Naive B cell (primary cell): ENCODE results near the gene KLRK1. TPM values are rescaled to one million over a fixed set of nuclear protein-coding genes. Genes with fewer than 3 reads are reported as not detected.
"Not testable (repeated sequence)": the region's sequence is repeated elsewhere in the genome, so short reads cannot be mapped to it uniquely, and the experiment has no call there.

Experiments used
- ATAC-seq, 2 donors: fragments of 150-1000 bp; cut with Tn5 transposase; 2 replicates each; pipeline ENCODE4 v1.10.0; 2021; ENCODE audit warnings: low read depth in 2 of 2, mild to moderate bottlenecking in 2 of 2, moderate library complexity in 2 of 2
- DNase-seq: peaks from one replicate; pipeline ENCODE4 v3.0.0; 2022
- H3K27ac Mint-ChIP-seq, 6 donors: one replicate each; pipeline ENCODE4 v1.8.0; 2020 to 2022; ENCODE audit warnings: mild to moderate bottlenecking in 6 of 6, mixed read lengths in 6 of 6, moderate library complexity in 5 of 6, inconsistent platforms in 2 of 6
- H3K27me3 Mint-ChIP-seq, 3 donors: one replicate each; pipeline ENCODE4 v1.8.0; 2021 to 2022; ENCODE audit warnings: mixed read lengths in 3 of 3, mild to moderate bottlenecking in 1 of 3
- H3K36me3 Mint-ChIP-seq, 2 donors: one replicate each; pipeline ENCODE4 v1.8.0; 2020 to 2022; ENCODE audit warnings: mixed read lengths in 2 of 2, inconsistent platforms in 1 of 2, mild to moderate bottlenecking in 1 of 2
- H3K4me1 Mint-ChIP-seq, 3 donors: one replicate each; pipeline ENCODE4 v1.8.0; 2020 to 2022; ENCODE audit warnings: mixed read lengths in 3 of 3, inconsistent platforms in 1 of 3, mild to moderate bottlenecking in 1 of 3, moderate library complexity in 1 of 3
- H3K4me3 Mint-ChIP-seq, 8 donors: one replicate each; pipeline ENCODE4 v1.8.0; 2020 to 2022; ENCODE audit warnings: mild to moderate bottlenecking in 8 of 8, mixed read lengths in 8 of 8, moderate library complexity in 8 of 8, inconsistent platforms in 2 of 8
- H3K9me3 Mint-ChIP-seq, 7 donors: one replicate each; pipeline ENCODE4 v1.8.0; 2020 to 2022; ENCODE audit warnings: mixed read lengths in 7 of 7, mild to moderate bottlenecking in 5 of 7, inconsistent platforms in 2 of 7, moderate library complexity in 1 of 7
- polyA plus RNA-seq, 6 donors: library from polyadenylated mRNA; unstranded; fragments of 300-500 nt; fragmentation: Illumina TruSeq; gene quantifications; one replicate each; pipeline ENCODE4 v1.2.3, GENCODE V29; 2021; ENCODE audit warnings: low read depth in 6 of 6

The KLRK1 gene
- polyA plus RNA-seq, 6 donors from 2014 or later, result 3.3 to 56.7 (median 35.3) TPM

DNA sequence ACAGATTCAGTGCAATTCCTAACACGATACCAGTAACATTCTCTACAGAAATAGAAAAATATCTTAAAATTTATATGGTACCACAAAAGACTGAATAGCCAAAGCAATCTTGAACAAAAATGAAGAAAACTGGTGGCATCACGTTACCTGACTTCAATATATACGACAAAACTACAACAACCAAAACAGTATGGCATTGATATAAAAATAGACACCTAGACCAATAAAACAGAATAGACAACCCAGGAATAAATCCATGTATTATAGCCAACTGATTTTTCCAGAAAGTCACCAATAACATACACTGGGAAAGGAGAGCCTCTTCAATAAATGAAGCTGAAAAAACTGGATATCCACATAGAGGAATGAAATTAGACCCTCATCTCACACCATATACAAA lies 5.7 kb downstream of the KLRK1 start:
- peaks cover 3 to 20% (median 6%) of the 10 kb centered on the region in 3 donors for H3K27me3 Mint-ChIP-seq
- H3K27ac Mint-ChIP-seq, result no peak overlapping the region
- DNase-seq, result no peak
- H3K9me3 Mint-ChIP-seq, result peaks cover 0 to 4% (median 0%) of the 10 kb centered on the region in 7 donors
- ATAC-seq, result no peak
- H3K4me3 Mint-ChIP-seq, result peak overlapping the region in 1 of 8 donors; percentile 33
- peaks cover 0 to 6% of the 10 kb centered on the region in 2 donors for H3K36me3 Mint-ChIP-seq
- H3K4me1 Mint-ChIP-seq, result peaks cover 0 to 36% (median 9%) of the 10 kb centered on the region in 3 donors

DNA sequence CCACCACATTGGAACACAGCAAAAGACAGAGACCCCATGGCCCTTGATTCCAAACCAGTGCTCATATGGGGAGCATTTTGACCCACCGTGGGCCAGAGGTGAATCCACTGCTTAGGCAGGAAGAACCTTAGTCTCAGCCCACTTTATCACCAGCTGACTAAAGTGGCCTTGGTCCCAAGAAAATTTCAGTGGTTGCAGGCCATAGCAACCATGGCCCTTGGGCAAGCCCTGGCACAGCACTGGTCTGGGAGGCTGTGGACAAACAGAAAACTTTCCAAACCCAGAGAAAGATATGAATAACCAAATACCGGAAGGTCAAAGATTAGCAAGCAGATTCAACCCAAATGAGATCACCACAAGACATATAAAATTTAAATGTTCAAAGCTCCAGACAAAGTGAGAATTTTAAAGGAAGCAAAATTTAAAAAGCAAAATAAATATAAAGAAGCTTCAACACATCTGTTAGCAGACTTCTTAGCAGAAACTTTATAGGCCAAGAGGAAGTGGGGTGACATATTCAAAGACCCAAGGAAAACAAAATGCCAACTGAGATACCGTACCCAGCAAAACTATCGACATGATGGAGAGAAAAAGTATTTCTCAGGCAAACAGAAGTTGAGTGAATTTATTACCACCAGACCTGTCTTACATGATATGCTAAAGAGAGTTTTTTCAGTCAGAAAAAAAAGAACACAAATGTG lies 7.8 kb downstream of the KLRK1 start:
- Mint-ChIP-seq H3K27ac (peak overlapping the region in 2 of 6 donors; percentile 26 to 80), H3K4me1 (peaks cover 0 to 36% (median 9%) of the 10 kb centered on the region in 3 donors), H3K9me3 (peaks cover 0 to 4% (median 0%) of the 10 kb centered on the region in 7 donors), H3K27me3 (peaks cover 3 to 20% (median 6%) of the 10 kb centered on the region in 3 donors), H3K36me3 (peaks cover 0 to 6% of the 10 kb centered on the region in 2 donors), H3K4me3 (peak overlapping the region in 3 of 8 donors; percentile 51 to 75 (median 64))
- ATAC-seq (no peak), DNase-seq (no peak)

DNA sequence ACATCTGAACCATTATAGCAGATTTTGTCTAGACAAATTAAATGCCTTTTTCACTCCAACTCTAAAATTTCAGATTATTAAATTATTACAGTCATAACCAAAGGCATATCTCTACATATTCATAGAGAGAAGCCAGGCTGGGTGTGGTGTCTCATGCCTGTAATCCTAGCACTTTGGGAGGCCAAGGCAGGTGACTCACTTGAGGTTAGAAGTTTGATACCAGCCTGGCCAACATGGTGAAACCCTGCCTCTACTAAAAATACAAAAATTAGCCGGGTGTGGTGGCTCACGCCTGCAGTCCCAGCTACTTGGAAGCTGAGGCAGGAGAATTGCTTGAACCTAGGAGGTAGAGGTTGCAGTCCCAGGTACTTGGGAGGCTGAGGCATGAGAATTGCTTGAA lies 11.1 kb downstream of the KLRK1 start:
- H3K27me3 Mint-ChIP-seq, result not testable (repeated sequence)
- peaks cover 0 to 24% (median 3%) of the 10 kb centered on the region in 3 donors for H3K4me1 Mint-ChIP-seq

DNA sequence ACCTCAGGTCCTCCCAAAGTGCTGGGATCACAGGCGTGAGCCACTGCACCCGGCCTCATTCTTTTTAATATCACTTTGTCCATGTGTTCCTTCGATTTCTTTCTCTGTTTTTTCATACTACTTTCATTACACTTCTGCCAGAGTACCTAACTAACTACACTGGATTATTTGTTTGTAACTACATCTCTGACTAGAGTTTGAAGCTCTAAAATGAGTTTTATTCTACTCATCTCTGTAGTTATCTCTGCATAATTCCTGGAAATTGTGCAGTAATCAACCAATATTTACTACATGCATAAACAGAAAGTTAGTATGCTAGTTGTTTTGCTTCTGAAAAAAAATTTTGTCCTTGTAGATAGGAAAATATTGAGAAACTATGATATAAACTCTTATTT lies 15.2 kb downstream of the KLRK1 start:
- H3K27me3 Mint-ChIP-seq, result peaks cover 0 to 7% (median 0%) of the 10 kb centered on the region in 3 donors
- H3K4me1 Mint-ChIP-seq, result peaks cover 9 to 23% (median 16%) of the 10 kb centered on the region in 3 donors
- H3K4me3 Mint-ChIP-seq, result no peak overlapping the region
- DNase-seq (no peak), ATAC-seq (no peak)
- H3K36me3 Mint-ChIP-seq, result peaks cover 0 to 7% of the 10 kb centered on the region in 2 donors
- H3K9me3 Mint-ChIP-seq, result no peaks in the 10 kb centered on the region
- H3K27ac Mint-ChIP-seq, result peak overlapping the region in 2 of 6 donors; percentile 8 to 66

More for the DNA sequence above, 11.1 kb downstream of the KLRK1 start:
- H3K27ac Mint-ChIP-seq, H3K36me3 Mint-ChIP-seq, ATAC-seq, H3K9me3 Mint-ChIP-seq, DNase-seq: not testable (repeated sequence)
- H3K4me3 Mint-ChIP-seq, result peak overlapping the region in 1 of 8 donors; percentile 10

DNA sequence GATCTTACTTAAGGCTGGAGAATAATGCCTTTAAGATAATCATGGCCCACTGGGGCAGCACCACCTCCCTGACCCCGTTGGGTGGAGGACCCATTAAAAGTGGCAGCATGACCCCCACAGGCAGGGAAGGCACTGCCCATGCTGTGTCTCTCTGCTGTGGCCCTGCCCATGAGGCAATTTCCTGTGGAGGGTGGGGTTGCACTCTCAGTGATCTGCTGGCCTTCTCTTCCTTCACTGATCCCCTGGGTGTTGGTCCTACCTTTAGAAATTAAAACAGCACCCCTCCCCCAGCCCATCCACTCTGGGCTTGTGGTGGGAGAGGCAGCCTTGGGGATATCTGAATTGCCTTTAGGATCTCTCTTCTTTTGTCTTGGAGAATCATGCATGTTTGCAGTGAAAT lies 17.3 kb downstream of the KLRK1 start:
- peaks cover 7 to 10% of the 10 kb centered on the region in 2 donors for H3K36me3 Mint-ChIP-seq
- DNase-seq (no peak), ATAC-seq (no peak)
- peak overlapping the region in 3 of 6 donors; percentile 53 to 68 (median 63) for H3K27ac Mint-ChIP-seq
- H3K4me3 Mint-ChIP-seq, result peak overlapping the region in 3 of 8 donors; percentile 4 to 59 (median 41)
- peaks cover 9 to 34% (median 16%) of the 10 kb centered on the region in 3 donors for H3K4me1 Mint-ChIP-seq
- H3K9me3 Mint-ChIP-seq, result peaks cover 0 to 2% (median 0%) of the 10 kb centered on the region in 7 donors
- peaks cover 0 to 7% (median 0%) of the 10 kb centered on the region in 3 donors for H3K27me3 Mint-ChIP-seq

DNA sequence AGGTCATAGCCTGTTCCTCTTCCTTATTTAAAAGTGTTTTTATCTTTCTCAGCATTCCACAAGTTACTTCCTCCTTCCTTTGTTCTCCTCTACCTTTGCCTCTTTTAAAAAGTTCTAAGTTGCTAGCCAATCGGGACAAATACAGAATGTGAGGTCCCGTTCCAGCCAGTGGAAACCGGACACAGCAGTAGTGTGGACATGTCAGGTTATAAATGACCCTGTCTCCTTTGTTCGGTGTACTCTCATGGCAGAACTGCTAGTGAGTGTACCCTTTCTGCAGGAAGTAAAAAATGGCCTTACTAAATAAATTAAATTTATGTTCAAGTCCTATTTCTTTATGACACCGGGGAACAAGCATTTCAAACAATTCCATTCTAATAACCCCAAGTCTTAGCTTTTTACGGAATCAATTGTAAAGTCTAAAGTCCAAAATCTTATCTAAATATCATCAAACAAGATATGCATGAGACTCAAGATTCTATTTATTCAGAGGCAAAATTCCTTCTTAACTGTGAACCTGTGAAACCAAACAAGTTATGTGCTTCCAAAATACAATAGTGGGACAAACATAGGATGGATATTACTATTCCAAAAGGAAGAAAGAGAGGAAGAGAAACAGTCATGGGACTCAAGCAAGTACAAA lies 17.8 kb downstream of the KLRK1 start:
- Mint-ChIP-seq H3K36me3 (peaks cover 7 to 10% of the 10 kb centered on the region in 2 donors), H3K27ac (peak overlapping the region in 5 of 6 donors; percentile 7 to 90 (median 80)), H3K4me1 (peaks cover 9 to 34% (median 18%) of the 10 kb centered on the region in 3 donors), H3K4me3 (peak overlapping the region in 1 of 8 donors; percentile 25)
- DNase-seq, H3K27me3 Mint-ChIP-seq, ATAC-seq, H3K9me3 Mint-ChIP-seq: not testable (repeated sequence)

DNA sequence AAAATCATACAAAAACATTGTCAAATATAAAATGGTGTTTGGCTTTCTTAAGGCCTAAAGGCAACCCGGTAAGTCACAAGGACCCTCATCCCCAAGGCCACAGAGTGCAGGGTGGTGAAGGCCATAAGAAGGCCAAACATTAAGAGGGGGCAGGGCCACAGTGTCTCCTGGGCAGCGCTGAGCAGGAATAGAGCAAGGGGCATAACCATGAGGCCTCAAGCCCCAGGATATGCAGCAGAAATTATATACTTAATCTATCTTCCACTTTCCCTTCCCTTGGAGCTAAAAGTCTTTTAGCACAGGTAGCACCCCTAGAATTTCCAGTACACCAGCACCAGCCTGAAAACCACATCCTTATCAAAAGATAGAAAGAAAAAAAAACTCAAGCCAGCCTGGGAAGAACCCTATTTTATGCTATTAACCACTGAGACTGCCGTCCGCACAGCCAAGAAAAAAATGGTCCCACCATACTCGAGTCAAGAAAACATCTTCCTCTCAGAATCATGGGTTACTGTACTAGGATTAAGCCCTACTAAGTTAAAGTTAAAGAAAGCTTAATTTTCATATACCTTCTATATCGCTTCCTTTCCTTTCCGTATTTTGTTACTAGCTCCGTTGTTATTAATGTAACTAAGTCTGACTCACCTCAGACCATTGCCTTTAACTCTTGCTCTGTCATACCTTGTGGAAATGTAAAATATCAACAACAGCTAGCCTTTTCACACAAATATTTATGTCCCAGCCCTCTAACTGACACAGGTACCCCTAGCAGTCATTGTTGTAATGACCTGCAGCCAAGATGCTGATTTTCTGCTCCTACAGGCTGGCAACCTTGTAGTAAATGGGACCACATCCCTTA lies 20.1 kb downstream of the KLRK1 start:
- DNase-seq (no peak), ATAC-seq (no peak)
- Mint-ChIP-seq H3K9me3 (peaks cover 0 to 2% (median 0%) of the 10 kb centered on the region in 7 donors), H3K36me3 (peaks cover 7 to 10% of the 10 kb centered on the region in 2 donors), H3K4me1 (peaks cover 9 to 34% (median 21%) of the 10 kb centered on the region in 3 donors), H3K27me3 (peaks cover 0 to 7% (median 0%) of the 10 kb centered on the region in 3 donors), H3K4me3 (no peak overlapping the region), H3K27ac (peak overlapping the region in 1 of 6 donors; percentile 22)

DNA sequence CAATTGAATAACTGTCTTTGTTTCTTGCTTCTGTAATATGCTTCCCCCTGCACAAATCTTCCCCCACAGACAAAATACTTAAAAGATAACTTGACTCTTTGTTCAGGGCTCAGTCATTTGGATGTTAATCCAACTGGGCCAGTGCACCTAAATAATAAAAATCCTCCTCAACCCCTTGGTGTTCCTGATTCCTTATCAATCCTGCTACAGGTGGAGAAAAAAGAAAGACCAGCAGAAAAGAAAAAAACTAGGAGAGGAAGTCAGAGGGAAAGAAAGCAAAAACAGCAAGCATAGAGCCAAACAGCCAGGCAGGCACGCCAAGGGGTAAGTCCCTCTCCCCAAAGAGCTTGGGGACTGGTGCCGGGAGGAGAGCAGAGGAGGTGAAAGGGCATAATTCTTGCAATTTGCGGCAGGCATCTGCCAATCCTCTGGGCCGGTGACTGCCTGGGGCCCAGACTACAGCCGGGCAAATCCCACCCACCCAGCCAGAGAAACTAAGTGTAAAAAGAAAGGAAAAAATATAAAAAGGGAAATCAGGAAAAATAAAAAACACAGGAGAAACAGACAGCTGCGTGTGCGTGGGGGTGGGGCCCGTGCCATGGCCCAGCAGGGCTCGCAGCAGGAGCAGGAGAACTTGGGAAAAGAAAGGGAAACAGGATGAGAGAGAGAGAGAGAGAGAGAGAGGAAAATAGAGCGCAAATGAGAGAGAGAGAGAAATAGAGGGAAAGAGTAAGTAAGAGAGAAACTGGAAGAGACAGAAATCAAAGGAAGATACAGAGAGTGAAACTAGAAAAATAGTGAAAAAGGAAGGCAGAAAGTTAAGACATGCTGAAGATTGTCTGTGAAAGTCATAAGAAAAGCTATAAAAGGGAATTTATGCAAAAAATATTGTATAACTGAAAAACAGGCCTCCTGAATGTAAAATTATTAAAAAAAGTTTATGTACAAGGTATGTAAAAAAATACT lies 21.4 kb downstream of the KLRK1 start:
- Mint-ChIP-seq H3K27me3 (peaks cover 0 to 7% (median 0%) of the 10 kb centered on the region in 3 donors), H3K27ac (peak overlapping the region in 2 of 6 donors; percentile 11 to 52), H3K4me3 (peak overlapping the region in 2 of 8 donors; percentile 13 to 77), H3K36me3 (peaks cover 7 to 10% of the 10 kb centered on the region in 2 donors), H3K4me1 (peaks cover 9 to 29% (median 21%) of the 10 kb centered on the region in 3 donors), H3K9me3 (peaks cover 0 to 2% (median 0%) of the 10 kb centered on the region in 7 donors)
- DNase-seq, result no peak
- ATAC-seq, result no peak

DNA sequence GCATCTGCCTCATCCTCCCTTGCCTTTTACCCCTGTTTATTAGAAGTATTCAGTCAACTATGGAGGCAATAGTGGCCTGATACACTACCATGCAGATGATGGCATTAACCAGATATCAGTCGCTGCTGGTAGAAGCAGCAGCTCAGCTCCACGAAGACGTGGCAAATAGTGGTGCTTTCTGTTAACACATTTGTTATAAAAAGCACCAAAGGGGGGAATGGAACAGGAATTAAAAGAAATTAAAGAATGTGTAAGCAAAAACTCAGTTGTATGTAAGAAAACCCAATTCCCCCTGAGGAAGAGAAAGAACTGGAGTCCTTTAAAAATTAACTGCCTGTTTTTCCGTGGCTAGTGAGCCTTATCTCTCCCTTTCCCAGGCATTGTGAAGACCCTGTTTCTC lies 22.1 kb downstream of the KLRK1 start:
- not testable (repeated sequence) for H3K27me3 Mint-ChIP-seq, ATAC-seq, H3K9me3 Mint-ChIP-seq, DNase-seq
- Mint-ChIP-seq H3K4me3 (peak overlapping the region in 1 of 8 donors; percentile 13), H3K4me1 (peaks cover 5 to 25% (median 19%) of the 10 kb centered on the region in 3 donors), H3K27ac (peak overlapping the region in 1 of 6 donors; percentile 41), H3K36me3 (peaks cover 7 to 10% of the 10 kb centered on the region in 2 donors)

DNA sequence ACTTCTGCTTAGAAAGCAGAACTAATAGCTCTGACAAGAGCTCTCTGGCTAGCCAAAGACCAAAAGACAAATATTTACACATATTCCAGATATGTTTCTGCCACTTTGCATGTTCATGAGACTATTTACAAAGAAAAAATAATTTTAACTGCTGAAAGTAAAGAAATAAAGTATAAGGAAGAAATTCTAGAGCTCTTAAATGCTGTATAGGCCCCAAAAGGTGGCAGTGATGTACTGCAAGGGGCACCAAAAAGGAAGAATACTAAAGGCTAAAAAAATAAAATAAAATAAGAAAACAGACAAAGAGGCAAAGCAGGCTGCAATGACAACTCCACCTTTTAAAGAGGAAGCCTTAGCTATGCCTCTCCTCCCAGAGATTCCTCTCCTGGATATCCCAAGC lies 23.0 kb downstream of the KLRK1 start:
- peaks cover 0 to 17% (median 10%) of the 10 kb centered on the region in 3 donors for H3K4me1 Mint-ChIP-seq
- H3K27me3 Mint-ChIP-seq, result peaks cover 0 to 7% (median 0%) of the 10 kb centered on the region in 3 donors
- peaks cover 7 to 10% of the 10 kb centered on the region in 2 donors for H3K36me3 Mint-ChIP-seq
- DNase-seq, result no peak
- peaks cover 0 to 2% (median 0%) of the 10 kb centered on the region in 7 donors for H3K9me3 Mint-ChIP-seq
- no peak overlapping the region for H3K4me3 Mint-ChIP-seq
- no peak for ATAC-seq
- H3K27ac Mint-ChIP-seq, result peak overlapping the region in 1 of 6 donors; percentile 47

DNA sequence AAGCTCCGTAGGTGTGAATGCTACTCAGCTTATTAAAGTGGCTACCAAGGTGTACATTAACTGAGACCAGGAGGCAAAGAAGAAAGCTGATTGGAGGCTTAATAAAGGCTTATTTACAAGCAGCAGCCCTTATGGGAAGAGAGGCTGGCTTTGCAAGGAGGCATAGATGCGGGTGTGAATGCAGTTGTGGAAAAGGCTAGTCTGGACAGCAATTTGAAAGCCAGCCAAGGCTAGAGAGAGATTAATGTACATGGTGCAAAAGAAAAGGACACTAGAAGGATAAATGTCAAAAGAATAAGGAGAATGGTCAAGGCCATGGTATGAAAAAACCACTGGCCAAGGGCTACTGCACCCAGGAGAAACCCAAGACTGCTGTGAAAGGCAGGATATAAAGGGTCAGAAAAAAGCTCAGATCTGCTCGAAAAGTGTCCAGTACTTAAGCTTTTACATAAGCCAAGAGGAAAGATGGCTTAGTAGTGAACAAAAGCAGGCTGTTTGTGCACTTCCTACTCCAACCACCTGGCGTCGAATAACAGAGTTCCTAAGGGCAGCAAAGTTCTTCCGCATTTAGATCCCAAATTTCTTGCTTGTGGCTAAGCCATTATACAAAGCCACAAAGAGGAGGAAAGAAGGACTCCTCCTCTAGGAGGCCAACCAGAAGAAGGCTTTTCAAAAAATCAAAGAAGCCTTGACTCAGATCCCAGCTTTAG lies 24.0 kb downstream of the KLRK1 start:
- peaks cover 8 to 10% of the 10 kb centered on the region in 2 donors for H3K36me3 Mint-ChIP-seq
- no peak overlapping the region for H3K4me3 Mint-ChIP-seq
- H3K27me3 Mint-ChIP-seq, result peaks cover 0 to 7% (median 0%) of the 10 kb centered on the region in 3 donors
- no peak for DNase-seq
- peaks cover 2 to 19% (median 8%) of the 10 kb centered on the region in 3 donors for H3K4me1 Mint-ChIP-seq
- H3K9me3 Mint-ChIP-seq, result peaks cover 0 to 2% (median 0%) of the 10 kb centered on the region in 7 donors
- ATAC-seq, result no peak
- H3K27ac Mint-ChIP-seq, result no peak overlapping the region
